Trophoblast cell (in vitro differentiated cells and primary cell): ENCODE data around the gene RNF25.

Source experiments
- DNase-seq, 2 donors: peaks; one replicate each; pipeline ENCODE4 v3.0.0-alpha.2; 2016
- H2AFZ ChIP-seq: 2 replicates; pipeline ENCODE4 v1.6.1; 2013; ENCODE audit warnings: low read length, moderate library complexity, mild to moderate bottlenecking; ENCODE audit not compliant: insufficient read depth, poor library complexity
- H2AK5ac ChIP-seq: 2 replicates; pipeline ENCODE4 v1.6.1; 2013; ENCODE audit warnings: mild to moderate bottlenecking, low read length
- H2BK120ac ChIP-seq: 2 replicates; pipeline ENCODE4 v1.6.1; 2013; ENCODE audit warnings: low read length, mild to moderate bottlenecking, moderate library complexity; ENCODE audit not compliant: insufficient read depth, poor library complexity
- H2BK12ac ChIP-seq: 2 replicates; pipeline ENCODE4 v1.6.1; 2013; ENCODE audit warnings: mild to moderate bottlenecking, low read length, moderate library complexity
- H2BK5ac ChIP-seq: 2 replicates; pipeline ENCODE4 v1.6.1; 2013; ENCODE audit warnings: low read length, low read depth, moderate library complexity, mild to moderate bottlenecking; ENCODE audit not compliant: poor library complexity
- H3K14ac ChIP-seq: 2 replicates; pipeline ENCODE4 v1.6.1; 2013; ENCODE audit warnings: mild to moderate bottlenecking, low read length
- H3K18ac ChIP-seq: 2 replicates; pipeline ENCODE4 v1.6.1; 2013; ENCODE audit warnings: mild to moderate bottlenecking, low read length
- H3K23ac ChIP-seq: 2 replicates; pipeline ENCODE4 v1.6.1; 2013; ENCODE audit warnings: low read length
- H3K27ac ChIP-seq: 2 replicates; pipeline ENCODE4 v1.5.1; 2013; ENCODE audit warnings: low read depth, mild to moderate bottlenecking, inconsistent platforms, low read length, moderate library complexity
- H3K27me3 ChIP-seq: 2 replicates; pipeline ENCODE4 v1.6.1; 2013; ENCODE audit warnings: inconsistent platforms, mild to moderate bottlenecking, low read length, moderate library complexity; ENCODE audit not compliant: insufficient read depth
- H3K36me3 ChIP-seq, 2 experiments: 1 replicate in 1 of 2; 2 replicates in 1 of 2; pipeline ENCODE4 v1.6.1; 2013; ENCODE audit warnings: low read length in 2 of 2, mild to moderate bottlenecking in 2 of 2, moderate library complexity in 1 of 2; ENCODE audit not compliant: insufficient read depth in 2 of 2, control insufficient read depth in 1 of 2
- H3K4ac ChIP-seq: 2 replicates; pipeline ENCODE4 v1.6.1; 2013; ENCODE audit warnings: low read depth, mild to moderate bottlenecking, low read length, moderate library complexity
- H3K4me1 ChIP-seq, 2 experiments: 1 replicate in 1 of 2; 2 replicates in 1 of 2; pipeline ENCODE4 v1.6.1; 2013; ENCODE audit warnings: low read length in 2 of 2, mild to moderate bottlenecking in 2 of 2, moderate library complexity in 1 of 2; ENCODE audit not compliant: insufficient read depth in 2 of 2, control insufficient read depth in 1 of 2
- H3K4me2 ChIP-seq: 2 replicates; pipeline ENCODE4 v1.6.1; 2013; ENCODE audit warnings: inconsistent platforms, mild to moderate bottlenecking, low read length, moderate library complexity
- H3K4me3 ChIP-seq: 2 replicates; pipeline ENCODE4 v1.5.1; 2013; ENCODE audit warnings: mild to moderate bottlenecking, low read depth, low read length, inconsistent platforms
- H3K79me1 ChIP-seq: one replicate; pipeline ENCODE4 v1.6.1; 2013; ENCODE audit warnings: low read length
- H3K79me2 ChIP-seq: 2 replicates; pipeline ENCODE4 v1.6.1; 2013; ENCODE audit warnings: low read length, mild to moderate bottlenecking; ENCODE audit not compliant: control insufficient read depth, insufficient read depth, poor library complexity
- H3K9ac ChIP-seq: 2 replicates; pipeline ENCODE4 v1.6.1; 2013; ENCODE audit warnings: mild to moderate bottlenecking, low read length
- H3K9me3 ChIP-seq: 2 replicates; pipeline ENCODE4 v1.6.1; 2013; ENCODE audit warnings: low read depth, mild to moderate bottlenecking, control low read depth, inconsistent platforms, low read length; ENCODE audit not compliant: insufficient read depth
- H4K12ac ChIP-seq: 2 replicates; pipeline ENCODE4 v1.6.1; 2013; ENCODE audit warnings: low read depth, mild to moderate bottlenecking, low read length, moderate library complexity
- H4K8ac ChIP-seq: 2 replicates; pipeline ENCODE4 v1.6.1; 2013; ENCODE audit warnings: low read depth, mild to moderate bottlenecking, low read length, moderate library complexity
- H4K91ac ChIP-seq: one replicate; pipeline ENCODE4 v1.6.1; 2013; ENCODE audit warnings: low read depth, mild to moderate bottlenecking, low read length, moderate library complexity
- WGBS: extraction: QIAGEN DNeasy Blood & Tissue Kit; methylation state at CpG from one replicate; pipeline ENCODE4 v1.1.7; 2013; ENCODE audit warnings: missing lambda C conversion rate; ENCODE audit not compliant: insufficient read length, insufficient coverage; ENCODE audit errors: extremely low coverage; 5-methylcytosine and 5-hydroxymethylcytosine counted together

The RNF25 gene

GRCh38 chr2:218622606-218623365, 49.0 kb downstream of the RNF25 start:
- Histone ChIP-seq H3K9me3 (no peaks in the 10 kb centered on the region), H2BK12ac (no peak overlapping the region), H3K4ac (no peak overlapping the region), H3K79me1 (no peaks in the 10 kb centered on the region), H3K4me3 (no peak overlapping the region), H3K9ac (no peak overlapping the region), H3K27me3 (no peaks in the 10 kb centered on the region), H3K4me2 (no peak overlapping the region), H4K91ac (no peak overlapping the region), H3K27ac (no peak overlapping the region), H4K8ac (no peak overlapping the region), H3K79me2 (no peaks in the 10 kb centered on the region), H4K12ac (no peak overlapping the region), H2BK5ac (no peak overlapping the region), H3K36me3 (no peaks in the 10 kb centered on the region), H2AFZ (no peak overlapping the region), H3K18ac (no peak overlapping the region), H3K14ac (no peak overlapping the region), H2AK5ac (no peak overlapping the region), H2BK120ac (no peak overlapping the region), H3K4me1 (no peaks in the 10 kb centered on the region), H3K23ac (no peak overlapping the region)
- peak in 1 of 2 donors; percentile 11 for DNase-seq
- no CpG with 5 or more reads among the region's 7 CpGs for WGBS

GRCh38 chr2:218621007-218621406, 50.8 kb downstream of the RNF25 start:
- H3K4ac ChIP-seq = no peak overlapping the region
- H2BK120ac ChIP-seq = no peak overlapping the region
- H3K23ac ChIP-seq = no peak overlapping the region
- H3K79me2 ChIP-seq = no peaks in the 10 kb centered on the region
- H2AK5ac ChIP-seq = no peak overlapping the region
- no peaks in the 10 kb centered on the region for H3K4me1 ChIP-seq
- H2AFZ ChIP-seq = no peak overlapping the region
- no peak for DNase-seq
- WGBS = no CpG with 5 or more reads among the region's 7 CpGs
- H3K79me1 ChIP-seq = no peaks in the 10 kb centered on the region
- no peak overlapping the region for H3K14ac ChIP-seq
- H4K8ac ChIP-seq = no peak overlapping the region
- no peaks in the 10 kb centered on the region for H3K36me3 ChIP-seq
- H2BK5ac ChIP-seq = no peak overlapping the region
- no peak overlapping the region for H3K18ac ChIP-seq
- no peak overlapping the region for H4K12ac ChIP-seq
- no peaks in the 10 kb centered on the region for H3K27me3 ChIP-seq
- no peak overlapping the region for H3K9ac ChIP-seq
- H2BK12ac ChIP-seq = no peak overlapping the region
- no peak overlapping the region for H3K4me2 ChIP-seq
- no peak overlapping the region for H4K91ac ChIP-seq
- no peak overlapping the region for H3K27ac ChIP-seq
- H3K9me3 ChIP-seq = no peaks in the 10 kb centered on the region
- no peak overlapping the region for H3K4me3 ChIP-seq

GRCh38 chr2:218618102-218618860, 53.5 kb downstream of the RNF25 start:
- H3K4ac ChIP-seq = no peak overlapping the region
- no peaks in the 10 kb centered on the region for H3K79me1 ChIP-seq
- H3K14ac ChIP-seq = no peak overlapping the region
- no peak overlapping the region for H2AK5ac ChIP-seq
- no peak overlapping the region for H3K27ac ChIP-seq
- no peaks in the 10 kb centered on the region for H3K27me3 ChIP-seq
- no CpG with 5 or more reads among the region's 9 CpGs for WGBS
- H2BK12ac ChIP-seq = no peak overlapping the region
- H3K23ac ChIP-seq = no peak overlapping the region
- no peak overlapping the region for H2BK5ac ChIP-seq
- no peak overlapping the region for H2AFZ ChIP-seq
- H3K4me3 ChIP-seq = no peak overlapping the region
- no peak overlapping the region for H4K12ac ChIP-seq
- H4K8ac ChIP-seq = no peak overlapping the region
- H3K4me2 ChIP-seq = no peak overlapping the region
- H3K9ac ChIP-seq = no peak overlapping the region
- H3K9me3 ChIP-seq = no peaks in the 10 kb centered on the region
- H3K79me2 ChIP-seq = no peaks in the 10 kb centered on the region
- H2BK120ac ChIP-seq = no peak overlapping the region
- H3K4me1 ChIP-seq = no peaks in the 10 kb centered on the region
- DNase-seq = no peak
- H3K36me3 ChIP-seq = no peaks in the 10 kb centered on the region
- H3K18ac ChIP-seq = no peak overlapping the region
- no peak overlapping the region for H4K91ac ChIP-seq

GRCh38 chr2:218615868-218616315, 55.9 kb downstream of the RNF25 start:
- Histone ChIP-seq H3K18ac (no peak overlapping the region), H3K9ac (no peak overlapping the region), H2BK12ac (no peak overlapping the region), H3K4me3 (no peak overlapping the region), H3K4ac (no peak overlapping the region), H3K79me2 (no peaks in the 10 kb centered on the region), H3K14ac (no peak overlapping the region), H2BK5ac (no peak overlapping the region), H3K79me1 (no peaks in the 10 kb centered on the region), H3K36me3 (no peaks in the 10 kb centered on the region), H3K27me3 (no peaks in the 10 kb centered on the region), H3K27ac (no peak overlapping the region), H3K4me2 (no peak overlapping the region), H3K23ac (no peak overlapping the region), H3K4me1 (no peaks in the 10 kb centered on the region), H2AFZ (no peak overlapping the region), H4K12ac (no peak overlapping the region), H2AK5ac (no peak overlapping the region), H4K8ac (no peak overlapping the region), H3K9me3 (no peaks in the 10 kb centered on the region), H4K91ac (no peak overlapping the region), H2BK120ac (no peak overlapping the region)
- WGBS = no CpG with 5 or more reads among the region's 6 CpGs
- no peak for DNase-seq
